NCI-H2196 treated with DMSO at 0.1 percent for 48 hours (cell line): ENCODE measurements around the gene KAT6B.

Source experiments
- DNase-seq: peaks from one replicate; lab custom pipeline; 2025; ENCODE audit not compliant: unreplicated experiment; lab: John Stamatoyannopoulos, UW

KAT6B gene

GRCh38 chr10:74977913-74978847, 151.8 kb downstream of the KAT6B start:
- DNase-seq = no peak

DNA sequence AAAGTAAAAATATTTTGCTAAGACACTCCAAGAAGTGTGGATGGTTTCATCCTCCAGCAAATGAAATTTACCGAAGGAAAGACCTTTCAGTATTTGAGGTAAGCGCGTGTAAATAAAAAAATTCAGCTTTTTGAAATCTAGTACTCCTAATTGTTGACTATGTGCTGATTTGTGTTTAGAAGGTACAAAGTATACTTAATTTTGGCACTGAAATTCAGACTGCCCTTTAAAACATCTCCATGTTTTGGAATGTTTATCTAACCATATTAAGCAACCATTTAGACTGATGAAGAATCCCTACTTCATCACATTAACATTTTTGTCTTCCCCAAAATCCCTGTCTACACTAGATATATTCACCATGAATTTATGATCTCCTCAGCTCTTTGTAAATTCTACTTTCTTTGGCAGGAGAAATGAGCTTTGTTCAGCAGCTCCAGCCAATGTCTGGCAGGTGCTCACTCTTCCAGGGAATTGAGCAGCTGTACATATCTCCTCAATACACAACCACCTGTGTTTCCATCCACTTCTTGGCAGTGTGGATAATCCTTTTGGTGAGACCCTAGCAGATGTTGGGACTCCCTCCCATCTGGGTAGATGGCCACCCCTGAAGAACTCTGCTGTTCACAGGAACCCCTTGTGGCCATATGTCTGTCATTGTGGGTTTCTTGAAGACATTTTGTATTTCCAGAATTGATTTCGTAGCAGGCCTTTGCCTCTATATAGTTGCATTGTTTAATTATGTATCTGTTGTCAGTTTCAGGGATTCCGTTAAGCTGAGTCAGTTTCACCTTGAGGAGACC, 155.6 kb downstream of the KAT6B start:
- DNase-seq = peak; percentile 32

- no peak for DNase-seq
Observed at GRCh38 chr10:74982634-74982982, 156.2 kb downstream of the KAT6B start.

DNA sequence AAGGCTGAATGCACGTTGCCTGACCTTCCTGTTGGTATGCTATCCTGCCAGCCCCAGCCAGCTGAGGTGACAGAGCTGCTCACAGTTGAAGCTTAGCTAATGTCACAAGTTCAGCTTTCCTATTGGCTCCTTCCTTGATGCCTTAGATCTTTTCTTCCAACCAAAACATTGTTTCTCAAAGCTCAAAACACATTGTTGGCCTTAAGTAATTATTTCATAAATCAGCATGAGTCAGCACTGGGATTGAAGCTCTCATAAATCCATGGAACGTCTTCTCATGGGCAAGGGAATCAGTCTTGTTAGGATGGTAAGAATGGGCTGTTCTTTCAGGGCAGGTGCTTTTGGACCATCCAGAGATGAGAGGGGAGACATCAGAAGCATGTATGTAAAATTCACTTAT, 157.0 kb downstream of the KAT6B start:
- no peak for DNase-seq

DNA sequence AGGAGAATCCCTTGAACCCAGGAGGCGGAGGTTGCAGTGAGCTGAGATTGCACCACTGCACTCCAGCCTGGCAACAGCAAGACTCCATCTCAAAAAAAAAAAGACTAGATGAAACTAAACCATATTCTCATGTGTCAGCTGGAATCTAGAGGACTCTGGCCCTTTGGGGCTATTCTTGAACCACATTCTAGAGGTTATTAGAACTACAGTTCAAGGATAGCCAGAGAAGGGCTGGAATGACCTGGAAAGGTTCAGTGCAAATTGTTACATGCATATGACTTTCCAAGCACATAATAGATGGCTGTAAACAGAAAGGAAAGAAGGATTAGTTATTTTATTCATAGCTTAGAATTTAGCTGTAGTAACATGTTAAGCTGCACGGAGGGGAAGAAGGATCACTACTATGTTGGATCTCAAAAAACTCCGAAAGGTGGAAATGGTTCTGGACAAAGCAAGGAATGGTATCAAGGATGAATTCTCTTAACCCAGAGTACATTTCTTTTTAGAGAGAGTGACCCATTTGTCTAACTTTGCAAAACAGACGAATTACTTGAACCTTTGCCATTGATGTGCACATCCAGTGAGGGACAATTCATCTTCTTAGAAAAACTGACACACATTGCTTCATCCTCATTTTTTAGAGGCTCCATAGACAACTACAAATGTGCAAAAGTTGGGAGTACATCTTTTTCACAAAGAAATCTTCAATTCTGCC, 161.1 kb downstream of the KAT6B start:
- no peak for DNase-seq

GRCh38 chr10:74988054-74988775, 161.8 kb downstream of the KAT6B start:
- DNase-seq = no peak

DNA sequence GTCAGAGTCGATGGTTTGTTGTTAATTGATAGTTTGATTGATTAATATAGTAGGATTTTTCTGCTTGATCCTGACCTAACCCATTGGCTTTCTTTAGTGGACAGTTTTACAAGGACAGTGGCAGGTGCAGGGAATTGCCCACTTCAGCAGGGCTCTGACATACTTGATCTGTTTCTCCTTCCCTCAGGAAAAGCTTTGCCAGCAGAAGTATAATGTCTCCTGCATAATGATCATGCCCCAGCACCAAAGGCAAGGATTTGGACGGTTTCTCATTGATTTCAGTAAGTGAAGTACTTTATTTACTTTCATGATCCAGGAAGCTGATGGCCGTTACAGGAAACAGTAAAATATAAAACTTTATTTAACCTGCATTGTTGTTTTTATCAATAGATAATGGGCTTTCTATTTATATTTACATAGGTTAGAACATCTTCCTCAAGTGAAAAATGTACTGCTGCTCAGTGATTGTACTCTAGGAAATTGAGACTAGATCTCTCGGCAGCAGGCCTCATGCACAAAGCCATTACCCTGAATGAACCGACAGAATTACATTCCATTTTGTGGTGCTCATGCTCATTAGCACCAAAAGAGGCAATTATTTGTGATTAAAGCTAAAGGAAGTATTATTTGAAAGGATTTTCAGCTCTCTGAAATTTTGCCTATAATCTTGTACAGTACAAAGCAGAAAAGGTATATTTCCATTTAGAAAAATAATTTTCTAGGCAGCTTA, 162.6 kb downstream of the KAT6B start:
- DNase-seq = peak; percentile 78

DNA sequence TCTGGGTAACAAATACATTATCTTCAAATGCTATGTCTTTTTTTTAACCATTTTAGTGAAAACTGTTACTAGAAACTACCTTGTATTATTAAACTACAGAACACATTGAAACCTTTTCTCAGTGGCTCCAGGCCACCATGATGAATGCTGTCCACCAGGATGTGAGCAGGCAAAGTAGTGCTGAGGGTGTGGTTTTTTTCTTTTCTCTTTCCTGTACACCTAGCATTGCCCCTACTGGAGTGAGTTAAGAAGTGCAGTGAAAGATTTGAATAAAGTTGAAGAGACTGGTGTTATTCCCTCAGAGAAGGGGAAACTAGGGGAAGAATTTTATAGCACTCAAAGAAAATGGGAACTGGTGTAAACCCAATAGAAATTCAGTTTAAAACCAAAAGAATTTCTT, 165.0 kb downstream of the KAT6B start:
- no peak for DNase-seq

- no peak for DNase-seq
Observed at GRCh38 chr10:74992068-74992467, 165.7 kb downstream of the KAT6B start.

GRCh38 chr10:74993649-74994048, 167.2 kb downstream of the KAT6B start:
- no peak for DNase-seq

DNA sequence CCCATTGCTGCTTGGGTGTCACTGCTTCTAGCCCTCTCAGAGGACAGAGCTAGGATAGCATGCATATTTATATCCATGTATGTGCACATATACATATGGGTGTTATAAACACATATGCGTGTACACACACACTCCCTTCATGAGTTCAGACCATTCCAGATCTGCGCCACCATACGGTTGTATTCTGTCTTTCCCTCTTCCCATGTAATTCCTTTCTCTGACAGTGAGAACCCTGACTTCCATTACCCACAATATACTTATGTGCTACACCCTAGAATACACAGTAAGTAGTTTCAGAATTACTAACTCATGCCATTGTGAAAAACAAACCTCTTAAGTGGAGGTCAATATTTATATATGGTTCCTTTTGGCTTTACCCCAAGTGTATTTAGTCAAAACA, 168.5 kb downstream of the KAT6B start:
- no peak for DNase-seq

GRCh38 chr10:74995806-74996205, 169.4 kb downstream of the KAT6B start:
- no peak for DNase-seq

DNA sequence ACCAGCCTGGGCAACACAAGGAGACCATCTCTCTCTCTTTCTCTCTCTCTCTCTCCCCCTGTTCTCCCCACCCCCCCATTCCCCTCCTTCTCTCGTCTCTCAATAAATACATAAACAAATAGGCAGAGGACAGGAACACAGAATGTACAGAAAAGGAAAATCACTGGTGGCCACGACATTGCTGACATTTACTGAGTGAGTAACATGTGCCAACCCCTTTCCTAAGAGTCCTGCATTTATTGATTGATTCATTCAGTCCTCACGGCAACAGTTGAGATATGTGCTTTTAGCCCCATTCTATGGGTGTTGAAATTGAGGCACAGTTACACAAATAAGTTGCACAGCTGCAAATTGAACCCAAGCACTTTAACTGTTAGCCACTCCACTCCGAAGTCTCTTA, 170.8 kb downstream of the KAT6B start:
- DNase-seq = no peak

GRCh38 chr10:75000748-75001321, 174.4 kb downstream of the KAT6B start:
- no peak for DNase-seq

- no peak for DNase-seq
Observed at GRCh38 chr10:75001715-75002350, 175.4 kb downstream of the KAT6B start.

DNA sequence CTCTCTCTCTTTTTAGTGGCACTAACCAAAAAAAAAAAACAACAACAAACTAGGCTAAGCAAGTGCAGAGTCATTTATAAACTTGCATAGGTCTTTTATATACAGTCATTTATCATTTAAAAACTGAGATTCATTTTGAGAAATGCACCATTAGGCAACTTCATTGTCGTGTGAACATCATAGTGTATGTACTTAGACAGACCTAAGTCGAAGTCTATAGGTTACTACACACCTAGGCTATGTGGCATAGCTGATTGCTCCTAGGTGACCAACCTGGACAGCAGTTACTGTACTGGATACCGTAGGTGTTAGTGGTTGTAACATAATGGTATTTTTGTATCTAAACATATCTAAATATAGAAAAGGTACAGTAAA, 175.9 kb downstream of the KAT6B start:
- no peak for DNase-seq

GRCh38 chr10:75002967-75003594, 176.7 kb downstream of the KAT6B start:
- DNase-seq = no peak

- DNase-seq = no peak
Observed at GRCh38 chr10:75003891-75004290, 177.5 kb downstream of the KAT6B start.

- DNase-seq = no peak
Observed at GRCh38 chr10:75007646-75008045, 181.2 kb downstream of the KAT6B start.
